Osteocyte (in vitro differentiated cells): Measurements from ENCODE around the gene HOXB4. TPM values are rescaled to one million over a fixed set of nuclear protein-coding genes. Genes with fewer than 3 reads are reported as not detected.

Experiments used
- DNase-seq: peaks from one replicate; pipeline ENCODE4 v3.0.0; 2021; ENCODE audit warnings: mixed read lengths; ENCODE audit not compliant: unreplicated experiment; ENCODE audit errors: extremely low spot score
- H3K27ac Mint-ChIP-seq: one replicate; pipeline ENCODE4 v1.8.0; 2021; ENCODE audit warnings: mild to moderate bottlenecking, mixed read lengths; ENCODE audit not compliant: unreplicated experiment
- H3K27me3 Mint-ChIP-seq: one replicate; pipeline ENCODE4 v1.8.0; 2021; ENCODE audit warnings: mixed read lengths; ENCODE audit not compliant: unreplicated experiment
- H3K36me3 Mint-ChIP-seq: one replicate; pipeline ENCODE4 v1.8.0; 2021; ENCODE audit warnings: mixed read lengths; ENCODE audit not compliant: unreplicated experiment
- H3K4me1 Mint-ChIP-seq: one replicate; pipeline ENCODE4 v1.8.0; 2021; ENCODE audit warnings: mixed read lengths; ENCODE audit not compliant: unreplicated experiment
- H3K4me3 Mint-ChIP-seq: one replicate; pipeline ENCODE4 v1.8.0; 2021; ENCODE audit warnings: mild to moderate bottlenecking, moderate library complexity, mixed read lengths; ENCODE audit not compliant: unreplicated experiment
- H3K9me3 Mint-ChIP-seq: one replicate; pipeline ENCODE4 v1.8.0; 2021; ENCODE audit warnings: mixed read lengths; ENCODE audit not compliant: unreplicated experiment
- CTCF ChIP-seq: fragments of 200-600 bp; sonication (generic); IDR thresholded peaks from 2 replicates; pipeline ENCODE4 v1.5.0; 2021; ENCODE audit warnings: antibody characterized with exemption, mild to moderate bottlenecking, moderate library complexity
- total RNA-seq: library from RNA; stranded (reverse); gene quantifications from 2 replicates; pipeline ENCODE4 v1.2.1, GENCODE V29; 2021

HOXB4 gene
- total RNA-seq, 1 donor from 2014 or later = not detected

- H3K4me1 Mint-ChIP-seq = peaks cover 3% of the 10 kb centered on the region
- DNase-seq = no peak
- H3K4me3 Mint-ChIP-seq = no peak overlapping the region
- H3K9me3 Mint-ChIP-seq = no peaks in the 10 kb centered on the region
- H3K36me3 Mint-ChIP-seq = no peaks in the 10 kb centered on the region
- no peak for TF ChIP-seq CTCF
- no peak overlapping the region for H3K27ac Mint-ChIP-seq
- peaks cover 95% of the 10 kb centered on the region for H3K27me3 Mint-ChIP-seq
Measured at GRCh38 chr17:48558057-48558830, 19.9 kb downstream of the HOXB4 start.

GRCh38 chr17:48556576-48557401 is 21.4 kb downstream of the HOXB4 start:
- TF ChIP-seq CTCF = no peak
- no peak overlapping the region for H3K27ac Mint-ChIP-seq
- no peaks in the 10 kb centered on the region for H3K36me3 Mint-ChIP-seq
- H3K4me3 Mint-ChIP-seq = no peak overlapping the region
- H3K4me1 Mint-ChIP-seq = peaks cover 3% of the 10 kb centered on the region
- H3K9me3 Mint-ChIP-seq = no peaks in the 10 kb centered on the region
- no peak for DNase-seq
- peaks cover 93% of the 10 kb centered on the region for H3K27me3 Mint-ChIP-seq

- no peak for DNase-seq
- no peak overlapping the region for H3K4me3 Mint-ChIP-seq
- H3K27ac Mint-ChIP-seq = no peak overlapping the region
- H3K27me3 Mint-ChIP-seq = peaks cover 92% of the 10 kb centered on the region
- TF ChIP-seq CTCF = no peak
- H3K36me3 Mint-ChIP-seq = no peaks in the 10 kb centered on the region
- H3K4me1 Mint-ChIP-seq = peaks cover 3% of the 10 kb centered on the region
- no peaks in the 10 kb centered on the region for H3K9me3 Mint-ChIP-seq
Measured at GRCh38 chr17:48556229-48556575, 21.9 kb downstream of the HOXB4 start.

- H3K36me3 Mint-ChIP-seq = no peaks in the 10 kb centered on the region
- H3K9me3 Mint-ChIP-seq = no peaks in the 10 kb centered on the region
- no peak for DNase-seq
- no peak for TF ChIP-seq CTCF
- H3K4me3 Mint-ChIP-seq = no peak overlapping the region
- H3K27me3 Mint-ChIP-seq = peaks cover 91% of the 10 kb centered on the region
- peaks cover 3% of the 10 kb centered on the region for H3K4me1 Mint-ChIP-seq
- no peak overlapping the region for H3K27ac Mint-ChIP-seq
Measured at GRCh38 chr17:48555258-48556228, 22.6 kb downstream of the HOXB4 start.
